Adrenal gland (tissue), 12 donors: ENCODE data around the gene DOCK7. TPM values are rescaled to one million over a fixed set of nuclear protein-coding genes. Genes with fewer than 3 reads are reported as not detected.
"Not testable (repeated sequence)": the region's sequence is repeated elsewhere in the genome, so short reads cannot be mapped to it uniquely, and the experiment has no call there.

ENCODE experiments used
- DNase-seq, 7 donors: peaks; one replicate each; pipeline ENCODE4 v3.0.0-alpha.2; 2019 to 2020
- H3K27ac ChIP-seq, 5 donors: fragments of 200-600 bp; sonication (generic) in 4 of 5; 1 replicate in 3 of 5; 2 replicates in 2 of 5; pipeline versions ENCODE4 v1.5.1 to v1.8.0; 2016 to 2020; ENCODE audit warnings: mild to moderate bottlenecking in 1 of 5
- H3K27me3 ChIP-seq: fragments of 200-600 bp; 2 replicates; pipeline ENCODE4 v1.8.0; 2021
- H3K36me3 ChIP-seq, 2 donors: fragments of 200-600 bp; replicated peaks in 1 of 2; 1 replicate in 1 of 2; 2 replicates in 1 of 2; pipeline versions ENCODE4 v1.5.1 to v1.8.0; 2018 to 2022
- H3K4me1 ChIP-seq, 2 donors: fragments of 200-600 bp; replicated peaks in 1 of 2; 1 replicate in 1 of 2; 2 replicates in 1 of 2; pipeline versions ENCODE4 v1.5.1 to v1.8.0; 2018 to 2021
- H3K4me3 ChIP-seq, 4 donors: fragments of 200-600 bp; sonication (generic) in 3 of 4; one replicate each; pipeline ENCODE4 v1.5.1; 2016 to 2018
- H3K9me3 ChIP-seq, 3 donors: fragments of 200-600 bp; sonication (generic) in 1 of 3; replicated peaks in 1 of 3; 1 replicate in 2 of 3; 2 replicates in 1 of 3; pipeline versions ENCODE4 v1.5.1 to v1.8.0; 2016 to 2021
- POLR2A ChIP-seq, 2 donors: fragments of 450-650 bp; IDR thresholded peaks; one replicate each; pipeline ENCODE4 v1.6.1; 2017; ENCODE audit warnings: antibody characterized with exemption in 2 of 2, mild to moderate bottlenecking in 2 of 2, moderate library complexity in 1 of 2
- WGBS, 4 donors: extraction: QIAGEN DNeasy Blood & Tissue Kit in 2 of 4; methylation state at CpG; one replicate each; pipeline versions ENCODE4 v1.1.5 to v1.1.7; 2013 to 2017; 5-methylcytosine and 5-hydroxymethylcytosine counted together
- intact Hi-C, 2 donors: fragments of 100-400 bp; cut with DNase I; formaldehyde crosslinking; loops; one replicate each; pipeline versions ENCODE4 v1.14.1 to v1.15.0; 2022 to 2023
- polyA plus RNA-seq, 3 donors: library from polyadenylated mRNA; stranded (reverse); fragments of 200-250 nt in 2 of 3; fragments of 350-450 nt in 1 of 3; fragmentation: Illumina TruSeq in 1 of 3; extraction: RNeasy Lipid Tissue Mini Kit (QIAGEN cat#74804) in 1 of 3; gene quantifications; one replicate each; pipeline ENCODE4 v1.2.3, GENCODE V29; 2013 to 2014
- total RNA-seq, 9 donors: library from RNA; depleted of rRNA in 4 of 9; stranded (reverse); fragments of >200 nt in 4 of 9; fragments of 120-200 nt in 1 of 9; fragmentation: NEBNext Ultra II Directional in 1 of 9; extraction: Animal tissue kit (Norgen Biotek cat#: 25700) in 1 of 9; gene quantifications; one replicate each; pipeline versions ENCODE4 v1.1.0 to v1.2.4, GENCODE V29; 2013 to 2023
- TF ChIP-seq, protein P1 (sequence below), 6 experiments: fragments of 450-650 bp in 4 of 6; fragments of 200-600 bp in 2 of 6; sonication (generic) in 1 of 6; IDR thresholded peaks; 1 replicate in 5 of 6; 2 replicates in 1 of 6; pipeline versions ENCODE4 v1.5.1 to v1.8.0; 2016 to 2021; ENCODE audit warnings: antibody characterized with exemption in 6 of 6, mild to moderate bottlenecking in 2 of 6, moderate library complexity in 1 of 6
- donor health status: healthy with polysubstance abuse.
- donor health status: Bipolar disorder and iron deficiency.
- donor health status: DM: yes; HTN: yes; CAD: no.
- donor health status: DM: no; HTN: no; CAD: no.
- donor health status: DM: no; HTN: no; CAD: no.
- donor health status: DM: yes; HTN: yes; CAD: no.

The DOCK7 gene
- total and polyA plus RNA-seq, 12 donors, result 4.7 to 43.0 (median 22.7) TPM

DNA sequence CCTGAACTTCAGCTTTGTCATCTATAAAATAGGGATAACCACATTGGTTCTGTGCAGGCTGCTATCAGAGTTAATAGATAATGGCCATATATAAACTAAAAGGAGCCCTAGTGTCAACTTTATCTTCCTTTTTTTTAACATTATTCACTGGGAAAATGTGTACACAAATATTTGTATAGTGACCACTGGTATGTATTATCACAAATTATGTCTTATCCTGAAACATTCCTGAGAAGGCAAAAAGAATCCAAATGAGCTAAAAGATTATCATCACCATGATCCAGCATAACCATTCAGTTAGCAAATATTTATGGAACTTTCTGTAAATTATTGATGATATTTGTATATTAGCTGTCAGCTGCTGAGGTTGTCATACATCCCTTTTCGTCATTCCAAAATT lies 74.3 kb downstream of the DOCK7 start:
- intact Hi-C loops, result no loop called here
- DNase-seq, result no peak
- WGBS, 4 donors, result 89 to 97% (median 93%) methylated on average over 1 of the region's 1 CpG

DNA sequence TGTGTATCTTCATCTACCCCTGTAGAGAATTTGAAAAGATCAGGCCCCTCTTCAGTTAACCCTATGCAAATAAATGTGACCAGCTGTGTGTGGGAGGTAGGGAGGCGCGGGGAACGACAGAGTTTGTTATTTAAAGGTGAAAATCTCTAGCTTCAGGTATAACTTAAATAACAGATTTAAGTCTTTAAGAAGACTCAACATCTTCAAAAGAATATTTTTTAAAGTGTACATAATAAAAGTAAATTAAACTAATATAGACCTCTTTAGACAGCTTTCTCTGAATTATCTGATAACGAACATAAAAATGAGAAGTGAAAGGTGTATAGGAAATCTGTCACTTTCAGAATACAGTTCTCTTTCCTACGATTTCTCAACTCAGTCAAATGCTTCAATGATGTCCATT lies 74.9 kb downstream of the DOCK7 start:
- intact Hi-C loops, result no loop called here
- 82 to 93% (median 88%) methylated on average over 5 of the region's 5 CpGs for WGBS, 4 donors
- DNase-seq, result no peak

More for the DNA sequence above, 74.3 kb downstream of the DOCK7 start:
- Histone ChIP-seq H3K36me3 (no peaks in the 10 kb centered on the region), H3K9me3 (no peaks in the 10 kb centered on the region), H3K27ac (no peak overlapping the region), H3K27me3 (no peaks in the 10 kb centered on the region), H3K4me1 (no peaks in the 10 kb centered on the region), H3K4me3 (no peak overlapping the region)
- TF ChIP-seq, protein P1, sequence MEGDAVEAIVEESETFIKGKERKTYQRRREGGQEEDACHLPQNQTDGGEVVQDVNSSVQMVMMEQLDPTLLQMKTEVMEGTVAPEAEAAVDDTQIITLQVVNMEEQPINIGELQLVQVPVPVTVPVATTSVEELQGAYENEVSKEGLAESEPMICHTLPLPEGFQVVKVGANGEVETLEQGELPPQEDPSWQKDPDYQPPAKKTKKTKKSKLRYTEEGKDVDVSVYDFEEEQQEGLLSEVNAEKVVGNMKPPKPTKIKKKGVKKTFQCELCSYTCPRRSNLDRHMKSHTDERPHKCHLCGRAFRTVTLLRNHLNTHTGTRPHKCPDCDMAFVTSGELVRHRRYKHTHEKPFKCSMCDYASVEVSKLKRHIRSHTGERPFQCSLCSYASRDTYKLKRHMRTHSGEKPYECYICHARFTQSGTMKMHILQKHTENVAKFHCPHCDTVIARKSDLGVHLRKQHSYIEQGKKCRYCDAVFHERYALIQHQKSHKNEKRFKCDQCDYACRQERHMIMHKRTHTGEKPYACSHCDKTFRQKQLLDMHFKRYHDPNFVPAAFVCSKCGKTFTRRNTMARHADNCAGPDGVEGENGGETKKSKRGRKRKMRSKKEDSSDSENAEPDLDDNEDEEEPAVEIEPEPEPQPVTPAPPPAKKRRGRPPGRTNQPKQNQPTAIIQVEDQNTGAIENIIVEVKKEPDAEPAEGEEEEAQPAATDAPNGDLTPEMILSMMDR (IDR thresholded peaks at IDR 0.05), result no peak
- no peak for TF ChIP-seq POLR2A (IDR thresholded peaks at IDR 0.05)

DNA sequence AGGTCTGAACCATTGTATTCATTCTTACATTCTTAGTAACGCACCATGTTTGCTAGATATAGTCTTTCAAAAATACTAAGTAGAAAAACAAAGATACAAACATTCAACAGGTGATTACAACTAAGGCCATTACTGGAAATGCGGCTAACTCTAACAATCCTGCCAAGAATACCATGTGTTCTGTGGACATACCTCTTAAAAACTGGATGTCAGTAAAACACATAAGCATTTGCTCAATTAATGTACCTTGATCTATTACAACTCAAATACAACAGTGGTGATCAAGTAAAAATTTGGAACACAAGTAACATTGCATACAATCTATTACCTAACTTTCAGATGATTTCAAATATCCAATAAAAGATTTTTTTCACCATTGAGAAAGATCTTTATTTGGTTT lies 75.4 kb downstream of the DOCK7 start:
- intact Hi-C loops, result no loop called here
- Histone ChIP-seq H3K9me3 (no peaks in the 10 kb centered on the region), H3K4me1 (no peaks in the 10 kb centered on the region), H3K27ac (no peak overlapping the region), H3K4me3 (no peak overlapping the region), H3K27me3 (no peaks in the 10 kb centered on the region), H3K36me3 (no peaks in the 10 kb centered on the region)
- no peak for DNase-seq
- TF ChIP-seq, protein P1 (IDR thresholded peaks at IDR 0.05), result no peak
- no peak for TF ChIP-seq POLR2A (IDR thresholded peaks at IDR 0.05)
- 96 to 99% (median 98%) methylated on average over 2 of the region's 2 CpGs for WGBS, 4 donors

More for the DNA sequence above, 74.9 kb downstream of the DOCK7 start:
- Histone ChIP-seq H3K4me3 (no peak overlapping the region), H3K36me3 (no peaks in the 10 kb centered on the region), H3K9me3 (no peaks in the 10 kb centered on the region), H3K27me3 (no peaks in the 10 kb centered on the region), H3K4me1 (no peaks in the 10 kb centered on the region), H3K27ac (no peak overlapping the region)
- TF ChIP-seq, protein P1 (IDR thresholded peaks at IDR 0.05), result no peak
- TF ChIP-seq POLR2A (IDR thresholded peaks at IDR 0.05), result no peak

DNA sequence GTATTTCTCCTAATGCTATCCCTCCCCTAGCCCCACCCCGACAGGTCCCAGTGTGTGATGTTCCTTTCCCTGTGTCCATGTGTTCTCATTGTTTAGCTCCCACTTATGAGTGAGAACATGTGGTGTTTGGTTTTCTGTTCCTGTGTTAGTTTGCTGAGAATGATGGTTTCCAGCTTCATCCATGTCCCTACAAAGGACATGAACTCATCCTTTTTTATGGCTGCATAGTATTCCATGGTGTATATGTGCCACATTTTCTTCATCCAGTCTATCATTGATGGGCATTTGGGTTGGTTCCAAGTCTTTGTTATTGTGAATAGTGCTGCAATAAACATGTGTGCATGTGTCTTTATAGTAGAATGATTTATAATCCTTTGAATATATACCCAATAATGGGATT lies 77.6 kb downstream of the DOCK7 start:
- H3K27ac ChIP-seq, intact Hi-C loops, H3K36me3 ChIP-seq, H3K9me3 ChIP-seq, H3K27me3 ChIP-seq, H3K4me3 ChIP-seq, DNase-seq, H3K4me1 ChIP-seq: not testable (repeated sequence)
- WGBS, 4 donors, result 98 to 100% (median 100%) methylated on average over 1 of the region's 1 CpG

DNA sequence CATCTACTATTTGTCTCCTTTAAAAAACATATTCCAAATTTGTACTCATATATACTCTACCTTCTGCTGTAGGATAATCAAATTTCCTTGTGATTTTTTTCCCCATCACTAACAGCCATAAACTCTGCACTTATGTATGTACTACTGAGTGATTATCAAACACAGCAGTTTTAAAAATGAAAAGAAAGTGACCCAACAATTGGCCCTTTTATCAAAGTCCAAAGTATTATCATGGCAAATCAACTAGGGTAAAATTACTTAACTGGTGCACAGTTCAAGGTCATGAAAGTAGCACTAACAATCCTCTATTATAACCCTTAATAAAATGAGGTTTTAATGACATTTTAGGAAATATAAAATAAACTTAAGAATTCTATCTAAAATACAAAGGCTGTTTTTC lies 79.3 kb downstream of the DOCK7 start:
- H3K36me3 ChIP-seq, result no peaks in the 10 kb centered on the region
- H3K9me3 ChIP-seq, result no peaks in the 10 kb centered on the region
- no peak for TF ChIP-seq POLR2A (IDR thresholded peaks at IDR 0.05)
- TF ChIP-seq, protein P1 (IDR thresholded peaks at IDR 0.05), result no peak
- intact Hi-C loops, result no loop called here
- no peak overlapping the region for H3K27ac ChIP-seq
- no peak overlapping the region for H3K4me3 ChIP-seq
- no peaks in the 10 kb centered on the region for H3K4me1 ChIP-seq
- DNase-seq, result no peak
- no peaks in the 10 kb centered on the region for H3K27me3 ChIP-seq
